Measurements from ENCODE around the gene RFX4. TPM values are rescaled to one million over a fixed set of nuclear protein-coding genes. Genes with fewer than 3 reads are reported as not detected.

RFX4 gene
- total RNA-seq, 1 experiment from 2014 or later = not detected

DNA sequence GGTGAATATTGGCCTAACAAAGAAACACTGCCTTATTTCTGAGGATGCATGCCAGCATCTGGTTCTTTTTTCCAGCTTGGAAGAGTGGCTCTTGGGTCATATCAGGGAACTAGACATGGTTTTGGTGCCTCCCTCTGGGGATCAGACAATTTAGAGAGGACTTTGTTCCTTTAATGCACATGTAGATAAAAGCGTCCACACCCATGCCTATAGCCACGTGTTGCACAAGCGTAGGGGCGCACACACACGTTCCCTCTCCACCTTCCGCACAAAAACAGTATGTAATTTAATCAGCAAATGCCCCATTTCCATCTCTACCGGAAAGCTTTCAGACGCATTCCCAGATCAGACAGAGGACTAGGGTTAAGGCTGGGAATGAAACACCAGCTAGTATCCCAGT lies 130.0 kb downstream of the RFX4 start:
- ChIA-PET CTCF (no interaction called here), POLR2A (ENCODE audit: low non-redundant PET) (no interaction called here)
- Histone ChIP-seq H3K27me3 (replicated peaks; ENCODE audit: insufficient read depth, low read depth, low read length, poor library complexity) (no peaks in the 10 kb centered on the region), H3K27ac (ENCODE audit: low read depth, low read length, poor library complexity, severe bottlenecking) (no peak overlapping the region), H3K36me3 (ENCODE audit: insufficient read depth, low read length, poor library complexity, severe bottlenecking) (no peaks in the 10 kb centered on the region), H3K4me3 (ENCODE audit: low read depth, low read length, poor library complexity, severe bottlenecking) (no peak overlapping the region), H3K4me1 (ENCODE audit: insufficient read depth, low read length, poor library complexity, severe bottlenecking) (no peaks in the 10 kb centered on the region), H3K9me3 (ENCODE audit: low read depth, low read length, poor library complexity, severe bottlenecking) (no peaks in the 10 kb centered on the region)
- intact Hi-C loops (cut with micrococcal nuclease; ENCODE audit: unreplicated experiment) = no loop called here
- no TSS peak for BruUV-seq (replicated peaks)
- TF ChIP-seq EZH2 (IDR thresholded peaks at IDR 0.05; ENCODE audit: borderline replicate concordance, low read depth, low read length, poor library complexity, severe bottlenecking) = no peak
- TF ChIP-seq, protein P1, sequence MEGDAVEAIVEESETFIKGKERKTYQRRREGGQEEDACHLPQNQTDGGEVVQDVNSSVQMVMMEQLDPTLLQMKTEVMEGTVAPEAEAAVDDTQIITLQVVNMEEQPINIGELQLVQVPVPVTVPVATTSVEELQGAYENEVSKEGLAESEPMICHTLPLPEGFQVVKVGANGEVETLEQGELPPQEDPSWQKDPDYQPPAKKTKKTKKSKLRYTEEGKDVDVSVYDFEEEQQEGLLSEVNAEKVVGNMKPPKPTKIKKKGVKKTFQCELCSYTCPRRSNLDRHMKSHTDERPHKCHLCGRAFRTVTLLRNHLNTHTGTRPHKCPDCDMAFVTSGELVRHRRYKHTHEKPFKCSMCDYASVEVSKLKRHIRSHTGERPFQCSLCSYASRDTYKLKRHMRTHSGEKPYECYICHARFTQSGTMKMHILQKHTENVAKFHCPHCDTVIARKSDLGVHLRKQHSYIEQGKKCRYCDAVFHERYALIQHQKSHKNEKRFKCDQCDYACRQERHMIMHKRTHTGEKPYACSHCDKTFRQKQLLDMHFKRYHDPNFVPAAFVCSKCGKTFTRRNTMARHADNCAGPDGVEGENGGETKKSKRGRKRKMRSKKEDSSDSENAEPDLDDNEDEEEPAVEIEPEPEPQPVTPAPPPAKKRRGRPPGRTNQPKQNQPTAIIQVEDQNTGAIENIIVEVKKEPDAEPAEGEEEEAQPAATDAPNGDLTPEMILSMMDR (conservative IDR thresholded peaks at IDR 0.05; ENCODE audit: low read depth, low read length) = no peak
- DNase-seq (ENCODE audit: low spot score) = no peak

GRCh38 chr12:106714926-106715325 lies 132.1 kb downstream of the RFX4 start:
- Histone ChIP-seq H3K9me3 (ENCODE audit: low read depth, low read length, poor library complexity, severe bottlenecking) (no peaks in the 10 kb centered on the region), H3K27ac (ENCODE audit: low read depth, low read length, poor library complexity, severe bottlenecking) (no peak overlapping the region), H3K36me3 (ENCODE audit: insufficient read depth, low read length, poor library complexity, severe bottlenecking) (no peaks in the 10 kb centered on the region), H3K27me3 (replicated peaks; ENCODE audit: insufficient read depth, low read depth, low read length, poor library complexity) (no peaks in the 10 kb centered on the region), H3K4me1 (ENCODE audit: insufficient read depth, low read length, poor library complexity, severe bottlenecking) (no peaks in the 10 kb centered on the region), H3K4me3 (ENCODE audit: low read depth, low read length, poor library complexity, severe bottlenecking) (no peak overlapping the region)
- no TSS peak for BruUV-seq (replicated peaks)
- DNase-seq (ENCODE audit: low spot score) = no peak
- TF ChIP-seq, protein P1 (conservative IDR thresholded peaks at IDR 0.05; ENCODE audit: low read depth, low read length) = no peak
- no peak for TF ChIP-seq EZH2 (IDR thresholded peaks at IDR 0.05; ENCODE audit: borderline replicate concordance, low read depth, low read length, poor library complexity, severe bottlenecking)
- intact Hi-C loops (cut with micrococcal nuclease; ENCODE audit: unreplicated experiment) = no loop called here
- ChIA-PET CTCF (no interaction called here), POLR2A (ENCODE audit: low non-redundant PET) (no interaction called here)

DNA sequence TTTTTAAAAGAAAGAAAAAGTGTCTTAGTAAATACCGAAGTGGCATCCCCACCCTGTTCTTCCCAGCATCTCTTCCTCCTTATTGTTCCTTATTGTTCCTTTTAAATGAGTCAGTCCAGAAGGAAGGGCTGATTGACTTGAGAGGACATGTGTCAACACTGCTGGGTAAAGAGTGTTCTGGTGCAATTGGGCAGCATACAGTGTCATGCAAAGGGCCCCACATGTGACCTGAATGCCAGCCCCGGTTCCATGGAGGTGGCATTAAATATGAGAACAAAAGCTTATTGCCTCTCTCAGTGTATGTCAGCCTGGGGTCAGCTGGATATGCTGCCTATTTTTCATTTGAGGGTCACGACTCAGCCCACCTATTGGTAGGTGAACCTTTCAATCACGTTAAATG lies 132.8 kb downstream of the RFX4 start:
- no peak for DNase-seq (ENCODE audit: low spot score)
- intact Hi-C loops (cut with micrococcal nuclease; ENCODE audit: unreplicated experiment) = no loop called here
- POLR2A ChIA-PET (ENCODE audit: low non-redundant PET) = no interaction called here
- no peaks in the 10 kb centered on the region for H3K27me3 ChIP-seq (replicated peaks; ENCODE audit: insufficient read depth, low read depth, low read length, poor library complexity)
- H3K36me3 ChIP-seq (ENCODE audit: insufficient read depth, low read length, poor library complexity, severe bottlenecking) = no peaks in the 10 kb centered on the region
- H3K4me1 ChIP-seq (ENCODE audit: insufficient read depth, low read length, poor library complexity, severe bottlenecking) = no peaks in the 10 kb centered on the region
- no peaks in the 10 kb centered on the region for H3K9me3 ChIP-seq (ENCODE audit: low read depth, low read length, poor library complexity, severe bottlenecking)
- BruUV-seq (replicated peaks) = no TSS peak
- H3K4me3 ChIP-seq (ENCODE audit: low read depth, low read length, poor library complexity, severe bottlenecking) = no peak overlapping the region
- no peak overlapping the region for H3K27ac ChIP-seq (ENCODE audit: low read depth, low read length, poor library complexity, severe bottlenecking)
- CTCF ChIA-PET = no interaction called here
- no peak for TF ChIP-seq EZH2 (IDR thresholded peaks at IDR 0.05; ENCODE audit: borderline replicate concordance, low read depth, low read length, poor library complexity, severe bottlenecking)
- TF ChIP-seq, protein P1 (conservative IDR thresholded peaks at IDR 0.05; ENCODE audit: low read depth, low read length) = no peak

Measured in A673 (cell line).